ENCODE results near the gene LGALS9C.
"Not testable (repeated sequence)": the region's sequence is repeated elsewhere in the genome, so short reads cannot be mapped to it uniquely, and the experiment has no call there.

GRCh38 chr17:18527354-18527753 lies 50.8 kb downstream of the LGALS9C start:
- not testable (repeated sequence) for TF ChIP-seq MAX, CTCF, MYC (IDR thresholded peaks at IDR 0.05; ENCODE audit: low read depth, low read length)
